ENCODE measurements around the gene BAIAP2.

The BAIAP2 gene

GRCh38 chr17:81053041-81053970, 18.4 kb downstream of the BAIAP2 start:
- no peak for DNase-seq (ENCODE audit: low read depth in 2 of 2)

- DNase-seq (ENCODE audit: low read depth in 2 of 2), result no peak
These were observed 19.4 kb downstream of the BAIAP2 start for GRCh38 chr17:81054308-81054707.

- DNase-seq (ENCODE audit: low read depth in 2 of 2), result no peak
These were observed 20.0 kb downstream of the BAIAP2 start for GRCh38 chr17:81054881-81055370.

- no peak for DNase-seq (ENCODE audit: low read depth in 2 of 2)
These were observed 21.4 kb downstream of the BAIAP2 start for GRCh38 chr17:81056312-81056711.

- DNase-seq (ENCODE audit: low read depth in 2 of 2), result no peak
These were observed 22.3 kb downstream of the BAIAP2 start for GRCh38 chr17:81057079-81057730.

GRCh38 chr17:81057777-81058176, 22.8 kb downstream of the BAIAP2 start:
- DNase-seq (ENCODE audit: low read depth in 2 of 2), result no peak

GRCh38 chr17:81058263-81058871, 23.4 kb downstream of the BAIAP2 start:
- DNase-seq (ENCODE audit: low read depth in 2 of 2), result no peak

GRCh38 chr17:81059026-81059425, 24.1 kb downstream of the BAIAP2 start:
- DNase-seq (ENCODE audit: low read depth in 2 of 2), result no peak

- no peak for DNase-seq (ENCODE audit: low read depth in 2 of 2)
These were observed 25.5 kb downstream of the BAIAP2 start for GRCh38 chr17:81060416-81060815.

- no peak for DNase-seq (ENCODE audit: low read depth in 2 of 2)
These were observed 26.2 kb downstream of the BAIAP2 start for GRCh38 chr17:81061027-81061735.

GRCh38 chr17:81062014-81062780, 27.2 kb downstream of the BAIAP2 start:
- no peak for DNase-seq (ENCODE audit: low read depth in 2 of 2)

GRCh38 chr17:81063106-81064093, 28.4 kb downstream of the BAIAP2 start:
- DNase-seq (ENCODE audit: low read depth in 2 of 2), result no peak

- DNase-seq (ENCODE audit: low read depth in 2 of 2), result no peak
These were observed 29.9 kb downstream of the BAIAP2 start for GRCh38 chr17:81064678-81065475.

- no peak for DNase-seq (ENCODE audit: low read depth in 2 of 2)
These were observed 30.5 kb downstream of the BAIAP2 start for GRCh38 chr17:81065500-81065899.

- DNase-seq (ENCODE audit: low read depth in 2 of 2), result no peak
These were observed 31.1 kb downstream of the BAIAP2 start for GRCh38 chr17:81066072-81066471.

GRCh38 chr17:81066771-81067315, 31.9 kb downstream of the BAIAP2 start:
- DNase-seq (ENCODE audit: low read depth in 2 of 2), result no peak

GRCh38 chr17:81067391-81067811, 32.5 kb downstream of the BAIAP2 start:
- DNase-seq (ENCODE audit: low read depth in 2 of 2), result no peak

- DNase-seq (ENCODE audit: low read depth in 2 of 2), result no peak
These were observed 33.6 kb downstream of the BAIAP2 start for GRCh38 chr17:81068411-81069134.
